H1 (cell line): ENCODE measurements around the gene NEO1. TPM values are rescaled to one million over a fixed set of nuclear protein-coding genes. Genes with fewer than 3 reads are reported as not detected.

Experiments used
- CTCF ChIA-PET: fragments of 300-600 bp; sonication (Branson Sonifier 250); formaldehyde crosslinking; loops from one replicate; lab custom pipeline; 2021; ENCODE audit not compliant: partially characterized antibody; lab: Charles Lee
- POLR2A ChIA-PET: fragments of 300-600 bp; sonication (Branson Sonifier 250); formaldehyde crosslinking; loops from one replicate; lab custom pipeline; 2021; ENCODE audit warnings: inconsistent platforms; ENCODE audit not compliant: partially characterized antibody; lab: Charles Lee
- DNase-seq, 2 experiments: peaks; one replicate each; pipeline versions ENCODE4 v3.0.0 to v3.0.0-alpha.2; 2010 to 2022; ENCODE audit warnings: low spot score in 2 of 2, low read depth in 1 of 2, mixed read lengths in 1 of 2
- FAIRE-seq: peaks from 2 replicates; lab custom pipeline; 2011; peaks lifted over from hg19 to GRCh38; lab: Jason Lieb, UNC
- H2AFZ ChIP-seq: 2 replicates; pipeline ENCODE4 v1.8.1; 2012; ENCODE audit warnings: low read length, inconsistent platforms
- H2AK5ac ChIP-seq: 2 replicates; pipeline ENCODE4 v1.6.1; 2013; ENCODE audit warnings: low read depth, low read length
- H2BK120ac ChIP-seq: replicated peaks from 2 replicates; pipeline ENCODE3; 2013; ENCODE audit warnings: low read depth, low read length, inconsistent platforms
- H2BK12ac ChIP-seq: 2 replicates; pipeline ENCODE4 v1.6.1; 2013; ENCODE audit warnings: low read depth, low read length
- H2BK15ac ChIP-seq: 2 replicates; pipeline ENCODE4 v1.6.1; 2013; ENCODE audit warnings: low read length
- H2BK20ac ChIP-seq: 2 replicates; pipeline ENCODE4 v1.6.1; 2013; ENCODE audit warnings: low read length
- H2BK5ac ChIP-seq: 2 replicates; pipeline ENCODE4 v1.6.1; 2013; ENCODE audit warnings: low read depth, low read length
- H3K14ac ChIP-seq: 2 replicates; pipeline ENCODE4 v1.6.1; 2013; ENCODE audit warnings: inconsistent platforms; ENCODE audit not compliant: insufficient read length
- H3K18ac ChIP-seq: 2 replicates; pipeline ENCODE4 v1.6.1; 2013; ENCODE audit warnings: low read length; ENCODE audit errors: extremely low read depth
- H3K23ac ChIP-seq: 2 replicates; pipeline ENCODE4 v1.6.1; 2013; ENCODE audit warnings: inconsistent platforms; ENCODE audit not compliant: insufficient read length
- H3K23me2 ChIP-seq: 2 replicates; pipeline ENCODE4 v1.6.1; 2013; ENCODE audit warnings: low read depth, low read length
- H3K27ac ChIP-seq: 2 replicates; pipeline ENCODE4 v1.6.1; 2011; ENCODE audit warnings: low read depth, low read length, inconsistent platforms
- H3K27me3 ChIP-seq, 4 experiments: replicated peaks in 1 of 4; 1 replicate in 1 of 4; 2 replicates in 3 of 4; pipeline versions ENCODE4 v1.6.1 to v1.8.1; 2011 to 2013; ENCODE audit warnings: low read length in 3 of 4, mild to moderate bottlenecking in 3 of 4, inconsistent platforms in 2 of 4, mixed read lengths in 2 of 4, moderate library complexity in 1 of 4; ENCODE audit not compliant: control insufficient read depth in 3 of 4, insufficient read depth in 3 of 4; ENCODE audit errors: extremely low read depth in 1 of 4
- H3K36me3 ChIP-seq, 4 experiments: 2 replicates each; pipeline versions ENCODE4 v1.6.1 to v1.8.1; 2011 to 2013; ENCODE audit warnings: mild to moderate bottlenecking in 4 of 4, low read length in 3 of 4, moderate library complexity in 2 of 4, control low read depth in 1 of 4, inconsistent platforms in 1 of 4; ENCODE audit not compliant: insufficient read depth in 4 of 4, control insufficient read depth in 2 of 4
- H3K4ac ChIP-seq: replicated peaks from 2 replicates; pipeline ENCODE3; 2013; ENCODE audit warnings: low read length, low read depth, mixed read lengths, inconsistent platforms; ENCODE audit not compliant: insufficient read length
- H3K4me1 ChIP-seq, 4 experiments: replicated peaks in 1 of 4; 1 replicate in 1 of 4; 2 replicates in 3 of 4; pipeline versions ENCODE4 v1.6.1 to v1.8.1; 2011 to 2013; ENCODE audit warnings: low read length in 3 of 4, inconsistent platforms in 2 of 4, mixed read lengths in 1 of 4; ENCODE audit not compliant: insufficient read depth in 4 of 4, control insufficient read depth in 3 of 4
- H3K4me2 ChIP-seq, 2 experiments: 2 replicates each; pipeline versions ENCODE4 v1.6.1 to v1.8.1; 2011 to 2013; ENCODE audit warnings: low read depth in 2 of 2, low read length in 2 of 2, control low read depth in 1 of 2, inconsistent platforms in 1 of 2, mild to moderate bottlenecking in 1 of 2; ENCODE audit not compliant: insufficient read depth in 1 of 2
- H3K4me3 ChIP-seq, 4 experiments: fragments of 200-600, 300-600 bp in 1 of 4; sonication (generic), shearing (Covaris generic), sonication (Bioruptor Twin) in 1 of 4; 2 replicates each; pipeline versions ENCODE4 v1.5.1 to v1.8.1; 2011 to 2016; ENCODE audit warnings: low read length in 4 of 4, low read depth in 3 of 4, control low read depth in 2 of 4, inconsistent platforms in 2 of 4, mild to moderate bottlenecking in 2 of 4, mixed read lengths in 1 of 4, moderate library complexity in 1 of 4; ENCODE audit not compliant: insufficient read depth in 2 of 4; ENCODE audit errors: extremely low read depth in 1 of 4
- H3K56ac ChIP-seq: replicated peaks from 2 replicates; pipeline ENCODE3; 2013; ENCODE audit warnings: low read depth, mild to moderate bottlenecking, mixed read lengths, low read length, inconsistent platforms; ENCODE audit not compliant: insufficient read length
- H3K79me1 ChIP-seq: 2 replicates; pipeline ENCODE4 v1.6.1; 2013; ENCODE audit warnings: low read depth, low read length, control low read depth
- H3K79me2 ChIP-seq, 2 experiments: 2 replicates each; pipeline versions ENCODE4 v1.6.1 to v1.8.1; 2012 to 2013; ENCODE audit warnings: low read length in 2 of 2, mild to moderate bottlenecking in 2 of 2, inconsistent platforms in 1 of 2; ENCODE audit not compliant: insufficient read depth in 2 of 2, control insufficient read depth in 1 of 2
- H3K9ac ChIP-seq, 4 experiments: replicated peaks in 1 of 4; 1 replicate in 1 of 4; 2 replicates in 3 of 4; pipeline versions ENCODE4 v1.6.1 to v1.8.1; 2011 to 2013; ENCODE audit warnings: low read depth in 3 of 4, low read length in 3 of 4, control low read depth in 2 of 4, mild to moderate bottlenecking in 2 of 4, moderate library complexity in 2 of 4, inconsistent platforms in 1 of 4; ENCODE audit errors: extremely low read depth in 1 of 4
- H3K9me3 ChIP-seq, 2 experiments: 2 replicates each; pipeline versions ENCODE4 v1.6.1 to v1.8.1; 2012 to 2013; ENCODE audit warnings: mild to moderate bottlenecking in 2 of 2, moderate library complexity in 2 of 2, control low read depth in 1 of 2, inconsistent platforms in 1 of 2, low read depth in 1 of 2, low read length in 1 of 2, mixed read lengths in 1 of 2; ENCODE audit not compliant: insufficient read depth in 2 of 2
- H4K20me1 ChIP-seq, 2 experiments: replicated peaks in 1 of 2; 2 replicates each; pipeline versions ENCODE3 to v1.8.1; 2011 to 2013; ENCODE audit warnings: inconsistent platforms in 2 of 2, low read length in 2 of 2, mild to moderate bottlenecking in 1 of 2; ENCODE audit not compliant: insufficient read depth in 2 of 2, control insufficient read depth in 1 of 2
- H4K5ac ChIP-seq: 2 replicates; pipeline ENCODE4 v1.6.1; 2013; ENCODE audit warnings: low read length, low read depth, mixed read lengths, inconsistent platforms; ENCODE audit not compliant: insufficient read length
- H4K8ac ChIP-seq: 2 replicates; pipeline ENCODE4 v1.8.0; 2013; ENCODE audit warnings: mild to moderate bottlenecking, moderate library complexity, low read length, inconsistent platforms; ENCODE audit not compliant: insufficient read depth; ENCODE audit errors: extremely low read depth
- H4K91ac ChIP-seq: replicated peaks from 2 replicates; pipeline ENCODE3; 2013; ENCODE audit warnings: low read length, mixed read lengths, inconsistent platforms; ENCODE audit not compliant: insufficient read length
- CHD2 ChIP-seq: IDR thresholded peaks from 2 replicates; pipeline ENCODE4 v1.6.1; 2012; ENCODE audit warnings: low read length, improper control_type of control experiment
- CTCF ChIP-seq, 3 experiments: IDR thresholded peaks; 1 replicate in 2 of 3; 2 replicates in 1 of 3; pipeline versions ENCODE4 v1.5.1 to v1.6.1; 2011; ENCODE audit warnings: low read length in 3 of 3, mild to moderate bottlenecking in 3 of 3, inconsistent platforms in 2 of 3, low read depth in 1 of 3, moderate library complexity in 1 of 3; ENCODE audit not compliant: insufficient read depth in 1 of 3; ENCODE audit errors: control extremely low read depth in 1 of 3
- NANOG ChIP-seq: IDR thresholded peaks from 2 replicates; pipeline ENCODE4 v1.6.1; 2011; ENCODE audit warnings: low read length, low read depth, mild to moderate bottlenecking, inconsistent platforms; ENCODE audit not compliant: insufficient read depth, poor library complexity, severe bottlenecking
- PHF8 ChIP-seq: fragments of 200-600 bp; sonication (generic); conservative IDR thresholded peaks from 2 replicates; pipeline ENCODE4 v1.7.1; 2012; ENCODE audit warnings: low read depth, mild to moderate bottlenecking, inconsistent platforms, low read length, moderate library complexity
- SP1 ChIP-seq: IDR thresholded peaks from 2 replicates; pipeline ENCODE4 v1.6.1; 2011; ENCODE audit warnings: low read depth, low read length
- SP2 ChIP-seq: IDR thresholded peaks from 2 replicates; pipeline ENCODE4 v1.6.1; 2012; ENCODE audit warnings: mild to moderate bottlenecking, low read length, inconsistent platforms
- TBP ChIP-seq: IDR thresholded peaks from 2 replicates; pipeline ENCODE4 v1.6.1; 2011; ENCODE audit warnings: low read depth, low read length, improper control_type of control experiment
- TCF12 ChIP-seq: IDR thresholded peaks from 2 replicates; pipeline ENCODE4 v1.6.1; 2011; ENCODE audit warnings: low read depth, mild to moderate bottlenecking, low read length
- USF2 ChIP-seq: IDR thresholded peaks from 2 replicates; pipeline ENCODE4 v1.6.1; 2011; ENCODE audit warnings: low read length, improper control_type of control experiment
- ZNF274 ChIP-seq: IDR thresholded peaks from 2 replicates; pipeline ENCODE4 v1.7.0; 2012; ENCODE audit warnings: low read length, borderline replicate concordance; ENCODE audit errors: extremely low read depth
- WGBS, 2 experiments: shearing (Covaris generic) in 1 of 2; methylation state at CpG; one replicate each; pipeline versions ENCODE4 v1.1.6 to v1.1.7; 2013 to 2015; ENCODE audit warnings: low lambda C conversion rate in 2 of 2, mixed read lengths in 2 of 2, inconsistent platforms in 1 of 2, low coverage in 1 of 2, missing lambda C conversion rate in 1 of 2; ENCODE audit not compliant: insufficient replicate concordance in 2 of 2, insufficient coverage in 1 of 2, insufficient read length in 1 of 2; ENCODE audit errors: extremely low coverage in 1 of 2, missing lambda C conversion rate in 1 of 2; 5-methylcytosine and 5-hydroxymethylcytosine counted together
- polyA plus RNA-seq, 7 experiments: library from polyadenylated mRNA; depleted of rRNA in 3 of 7; stranded (reverse) in 5 of 7; unstranded in 2 of 7; fragments of >200 nt in 5 of 7; fragments of 200-250 nt in 2 of 7; gene quantifications; 1 replicate in 5 of 7; 2 replicates in 1 of 7; 4 replicates in 1 of 7; pipeline versions ENCODE4 v1.2.1 to v1.2.3, GENCODE V29; 2011 to 2013; ENCODE audit warnings: missing spikeins in 2 of 7, mixed read lengths in 2 of 7
- total RNA-seq: library from RNA; stranded (reverse); fragmentation: NEBNext Ultra II Directional; extraction: Animal tissue kit (Norgen Biotek cat#: 25700); gene quantifications from 2 replicates; pipeline ENCODE4 v1.2.1, GENCODE V29; 2021

The NEO1 gene
- total and polyA plus RNA-seq, 2 of the 8 experiments (the other 6 are each of a cell fraction or from before 2014, with no cell fraction given): 36.0 to 51.0 TPM

GRCh38 chr15:73141216-73141900, 89.1 kb downstream of the NEO1 start:
- ChIA-PET CTCF (interaction anchor here (0.7 to 2.2 kb wide), 5 partner anchors 15 to 103 kb away, joined by 3 to 8 read pairs (median 4); no protein-coding TSS in a partner anchor), POLR2A (no interaction called here)
- no peak overlapping the region for H3K4ac ChIP-seq
- no peak overlapping the region for H3K18ac ChIP-seq
- no peak overlapping the region for H3K23ac ChIP-seq
- no peak overlapping the region for H4K8ac ChIP-seq
- no peaks in the 10 kb centered on the region for H4K20me1 ChIP-seq
- H3K79me1 ChIP-seq: no peaks in the 10 kb centered on the region
- H3K79me2 ChIP-seq: no peaks in the 10 kb centered on the region
- H3K27ac ChIP-seq: no peak overlapping the region
- no peak overlapping the region for H2AK5ac ChIP-seq
- peaks cover 0 to 3% (median 0%) of the 10 kb centered on the region in 4 experiments; a peak in 1 of 8 replicates for H3K36me3 ChIP-seq
- H3K56ac ChIP-seq: no peak overlapping the region
- no peak overlapping the region for H2BK12ac ChIP-seq
- H3K14ac ChIP-seq: no peak overlapping the region
- H4K91ac ChIP-seq: no peak overlapping the region
- H2BK20ac ChIP-seq: no peak overlapping the region
- DNase-seq (no peak), FAIRE-seq (no peak)
- H3K4me3 ChIP-seq: no peak overlapping the region
- TF ChIP-seq TCF12: no peak
- no peak for TF ChIP-seq ZNF274
- no peak for TF ChIP-seq SP1
- TF ChIP-seq CHD2: no peak
- TF ChIP-seq CTCF (IDR thresholded peaks at IDR 0.05; ENCODE audit: control extremely low read depth in 1 of 3, insufficient read depth in 1 of 3, low read depth in 1 of 3, low read length in 3 of 3): no peak
- no peak for TF ChIP-seq SP2
- TF ChIP-seq USF2: no peak
- no peak for TF ChIP-seq TBP
- TF ChIP-seq NANOG: no peak
- TF ChIP-seq PHF8: no peak
- H2BK15ac ChIP-seq: no peak overlapping the region
- no peak overlapping the region for H3K4me2 ChIP-seq
- H3K9ac ChIP-seq: no peak overlapping the region
- H3K27me3 ChIP-seq: no peaks in the 10 kb centered on the region
- H2BK5ac ChIP-seq: no peak overlapping the region
- no peak overlapping the region for H2BK120ac ChIP-seq
- 89% methylated on average over 3 of the region's 3 CpGs; no CpG with 5 or more reads in 1 of the 2 experiments for WGBS, 2 experiments
- H3K4me1 ChIP-seq: no peaks in the 10 kb centered on the region
- no peak overlapping the region for H4K5ac ChIP-seq
- H3K23me2 ChIP-seq: no peaks in the 10 kb centered on the region; the same call in 1 of the 2 replicates
- no peaks in the 10 kb centered on the region for H3K9me3 ChIP-seq
- H2AFZ ChIP-seq: no peak overlapping the region
